Measurements from ENCODE around the gene THRSP.
"Not testable (repeated sequence)": the region's sequence is repeated elsewhere in the genome, so short reads cannot be mapped to it uniquely, and the experiment has no call there.

The THRSP gene

DNA sequence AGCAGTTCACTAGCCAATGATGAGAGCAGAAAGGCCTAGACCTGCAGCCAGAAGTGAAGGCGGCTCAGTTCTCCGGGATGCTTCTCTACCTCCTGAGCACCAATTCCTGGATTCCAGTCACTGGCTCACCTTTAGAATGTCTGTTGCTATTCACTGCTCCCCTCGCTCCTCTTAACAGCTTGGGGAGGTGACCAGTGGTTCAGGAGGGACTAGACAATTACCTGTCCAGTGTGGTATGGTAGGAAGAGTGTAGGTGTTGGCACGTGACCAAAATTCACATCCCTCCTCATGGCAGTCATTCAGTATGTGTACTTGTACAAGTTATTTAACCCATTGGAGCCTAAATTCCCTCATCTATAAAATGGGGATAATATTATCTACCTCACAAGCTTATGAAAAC lies 4.0 kb downstream of the THRSP start:
- no peak for FAIRE-seq

DNA sequence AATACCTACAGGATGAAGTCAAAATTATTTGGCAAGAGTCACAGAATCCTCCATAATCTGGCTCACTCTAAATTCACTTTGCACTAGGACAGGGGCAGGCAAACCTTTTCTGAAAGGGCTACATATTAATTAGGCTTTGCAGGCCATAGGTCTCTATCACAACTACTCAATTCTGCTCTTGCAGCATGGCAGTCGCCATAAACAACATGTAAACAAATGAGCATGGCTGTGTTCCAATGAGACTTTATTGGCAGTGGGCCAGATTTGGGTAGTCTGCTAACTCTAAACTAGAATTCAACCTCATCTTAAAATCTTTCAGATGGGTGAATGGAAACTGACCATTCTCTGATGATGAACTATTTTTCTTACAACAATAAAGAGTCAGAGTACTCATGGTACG lies 5.8 kb downstream of the THRSP start:
- FAIRE-seq: no peak

DNA sequence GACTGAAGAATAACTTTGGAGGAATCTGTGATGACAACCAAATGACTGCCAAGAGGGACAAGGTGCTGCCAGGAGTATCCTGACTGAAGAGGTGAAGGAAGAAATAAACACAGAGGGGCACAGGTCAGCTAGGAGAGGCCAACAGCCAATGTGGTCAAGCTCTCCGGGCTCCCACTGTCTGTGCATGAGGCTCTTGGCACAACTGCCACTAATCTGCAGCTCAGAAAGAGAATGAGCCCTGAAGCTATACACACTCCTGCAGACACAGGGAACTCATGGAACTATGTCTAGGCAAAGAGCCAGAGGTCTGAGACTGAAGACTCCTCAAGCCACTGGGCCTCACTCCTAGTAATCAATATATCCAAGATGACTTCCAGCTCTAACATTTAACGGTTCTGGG lies 7.0 kb downstream of the THRSP start:
- no peak for FAIRE-seq

DNA sequence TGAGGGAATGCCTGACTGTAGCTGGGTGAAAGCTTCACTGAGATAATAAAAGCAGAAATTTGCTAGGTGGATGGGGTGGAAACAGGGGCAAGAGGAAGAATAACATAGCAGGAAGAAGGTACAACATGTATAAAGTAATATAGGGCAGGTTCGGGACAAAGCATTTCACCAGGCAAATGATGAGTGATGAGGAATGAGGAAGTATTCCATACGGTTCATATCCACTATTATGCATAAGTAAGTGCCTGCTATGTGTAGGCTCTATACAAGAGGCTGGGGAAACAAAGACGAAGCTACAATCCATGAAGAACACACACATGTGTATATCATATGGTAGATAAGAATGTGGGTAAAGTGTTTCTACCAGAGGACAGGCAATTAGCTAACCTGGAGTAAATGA lies 8.1 kb downstream of the THRSP start:
- no peak for FAIRE-seq

DNA sequence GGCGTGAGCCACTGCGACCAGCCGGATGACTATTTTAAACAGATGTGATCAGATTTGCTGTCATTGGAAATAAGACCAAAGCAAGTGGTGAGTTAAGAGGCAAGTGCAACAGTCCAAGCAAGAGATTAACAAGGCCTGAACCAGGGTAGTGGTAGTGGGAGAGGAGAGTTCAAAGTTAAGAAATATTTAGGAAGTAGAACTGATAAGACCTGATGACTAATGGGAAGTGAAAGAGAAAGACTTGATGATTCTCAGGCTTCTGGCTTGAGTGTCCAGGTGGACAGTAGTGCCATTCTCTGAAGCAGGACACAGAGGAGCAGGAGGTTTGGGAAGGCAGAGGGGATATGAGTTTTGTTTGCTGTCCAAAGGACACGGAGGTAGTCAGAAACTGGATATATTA lies 8.8 kb downstream of the THRSP start:
- no peak for FAIRE-seq

DNA sequence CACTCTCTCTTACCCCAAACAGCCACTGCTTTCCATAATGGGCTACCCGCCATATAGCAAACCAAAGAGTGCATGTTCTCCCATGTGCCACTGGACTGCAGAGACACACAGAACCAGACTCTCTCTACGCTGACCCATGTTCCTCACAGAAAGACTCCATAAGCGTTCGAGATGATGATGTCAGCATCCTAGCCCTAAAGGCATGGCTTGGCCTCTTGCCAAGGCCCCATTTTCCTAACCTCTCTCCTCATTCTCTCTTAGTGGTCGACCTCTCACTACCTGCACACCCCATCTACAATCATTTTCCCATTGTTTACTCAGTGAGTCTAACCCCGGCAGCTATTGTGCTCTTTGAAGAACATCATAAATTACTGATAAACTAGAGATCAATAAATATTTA lies 11.1 kb downstream of the THRSP start:
- no peak for FAIRE-seq

DNA sequence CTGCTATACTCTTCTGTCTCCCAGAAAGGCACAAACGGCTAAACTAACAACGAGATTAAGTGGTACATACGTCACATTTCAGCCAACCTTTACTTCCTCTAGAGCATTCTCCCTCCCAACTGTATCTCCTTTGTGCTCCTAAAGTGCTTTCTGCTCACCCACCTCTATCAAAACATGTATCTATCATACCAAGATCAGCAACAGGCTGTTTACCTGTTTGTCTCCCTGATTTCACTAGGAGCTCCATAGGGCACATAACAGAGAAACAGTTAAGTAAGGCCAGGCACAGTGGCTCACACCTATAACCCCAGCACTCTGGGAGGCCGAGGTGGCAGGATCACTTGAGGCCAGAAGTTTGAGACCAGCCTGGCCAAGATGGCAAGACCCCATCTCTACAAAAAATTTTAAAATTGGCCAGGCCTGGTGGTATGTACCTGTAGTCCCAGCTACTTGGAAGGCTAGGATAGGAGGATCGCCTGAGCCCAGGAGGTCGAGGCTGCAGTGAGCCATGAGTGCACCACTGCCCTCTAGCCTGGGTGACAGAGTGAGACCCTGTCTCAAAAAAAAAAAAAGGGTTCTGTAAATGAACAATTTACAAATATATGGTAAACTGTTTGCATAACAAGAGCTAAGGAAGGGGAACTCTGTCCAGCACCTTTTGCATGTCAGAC lies 13.2 kb downstream of the THRSP start:
- no peak for FAIRE-seq

DNA sequence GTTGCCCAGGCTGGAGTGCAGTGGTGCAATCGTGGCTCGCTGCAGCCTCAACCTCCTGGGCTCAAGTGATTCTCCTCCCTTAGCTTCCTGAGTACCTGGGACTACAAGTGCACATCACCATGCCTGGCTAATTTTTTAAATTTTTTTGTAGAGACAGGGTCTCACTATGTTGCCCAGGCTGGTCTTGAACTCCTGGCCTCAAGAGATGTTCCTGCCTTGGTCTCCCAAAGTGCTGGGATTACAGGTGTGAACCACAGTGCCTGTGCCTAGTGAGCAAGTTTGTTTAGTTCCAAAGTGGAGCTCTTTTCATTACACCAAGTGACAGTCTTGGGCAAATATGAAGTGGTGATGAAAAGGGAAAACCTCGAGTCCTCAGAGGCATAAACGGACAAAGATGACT lies 13.9 kb downstream of the THRSP start:
- not testable (repeated sequence) for FAIRE-seq

DNA sequence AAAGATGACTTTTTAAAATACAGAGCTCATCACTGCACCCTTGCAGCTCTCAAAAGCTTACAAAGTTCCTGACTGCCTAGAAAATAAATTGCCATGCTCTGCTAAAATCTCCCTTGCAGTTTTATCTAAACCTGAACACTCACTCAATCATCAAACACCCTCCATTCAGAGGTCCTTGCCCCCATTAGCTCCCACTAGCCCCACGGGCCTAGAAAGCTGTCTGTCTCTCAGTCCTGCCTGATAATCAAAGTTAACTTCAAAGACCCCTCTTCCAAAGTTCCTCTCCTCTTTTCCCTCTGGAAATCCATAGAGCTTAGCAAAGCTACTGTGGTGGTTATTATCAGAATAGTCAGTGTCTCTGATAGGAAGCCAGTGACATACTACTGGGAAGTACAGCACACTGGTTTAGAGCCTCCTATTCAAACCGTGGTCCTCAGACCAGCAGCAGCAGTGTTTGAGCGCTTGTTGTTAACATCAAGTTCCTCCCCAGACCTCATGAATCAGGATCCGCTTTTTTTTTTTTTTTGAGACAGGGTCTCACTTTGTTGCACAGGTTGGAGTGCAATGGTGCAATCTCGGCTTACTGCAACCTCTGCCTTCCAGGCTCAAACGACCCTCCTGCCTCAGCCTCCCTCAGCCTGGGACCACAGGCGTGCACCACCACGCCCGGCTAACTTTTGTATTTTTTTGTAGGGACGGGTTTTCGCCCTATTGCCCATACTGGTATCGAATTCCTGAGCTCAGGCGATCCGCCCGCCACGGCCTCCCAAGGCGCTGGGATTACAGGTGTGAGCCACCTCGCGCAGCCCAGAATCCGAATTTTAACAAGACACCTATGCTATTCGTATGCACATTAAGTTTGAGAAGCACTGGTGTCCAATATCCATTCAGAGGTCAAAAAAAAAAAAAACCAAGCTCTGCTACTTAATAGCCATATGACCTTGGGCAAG lies 14.8 kb downstream of the THRSP start:
- no peak for FAIRE-seq

DNA sequence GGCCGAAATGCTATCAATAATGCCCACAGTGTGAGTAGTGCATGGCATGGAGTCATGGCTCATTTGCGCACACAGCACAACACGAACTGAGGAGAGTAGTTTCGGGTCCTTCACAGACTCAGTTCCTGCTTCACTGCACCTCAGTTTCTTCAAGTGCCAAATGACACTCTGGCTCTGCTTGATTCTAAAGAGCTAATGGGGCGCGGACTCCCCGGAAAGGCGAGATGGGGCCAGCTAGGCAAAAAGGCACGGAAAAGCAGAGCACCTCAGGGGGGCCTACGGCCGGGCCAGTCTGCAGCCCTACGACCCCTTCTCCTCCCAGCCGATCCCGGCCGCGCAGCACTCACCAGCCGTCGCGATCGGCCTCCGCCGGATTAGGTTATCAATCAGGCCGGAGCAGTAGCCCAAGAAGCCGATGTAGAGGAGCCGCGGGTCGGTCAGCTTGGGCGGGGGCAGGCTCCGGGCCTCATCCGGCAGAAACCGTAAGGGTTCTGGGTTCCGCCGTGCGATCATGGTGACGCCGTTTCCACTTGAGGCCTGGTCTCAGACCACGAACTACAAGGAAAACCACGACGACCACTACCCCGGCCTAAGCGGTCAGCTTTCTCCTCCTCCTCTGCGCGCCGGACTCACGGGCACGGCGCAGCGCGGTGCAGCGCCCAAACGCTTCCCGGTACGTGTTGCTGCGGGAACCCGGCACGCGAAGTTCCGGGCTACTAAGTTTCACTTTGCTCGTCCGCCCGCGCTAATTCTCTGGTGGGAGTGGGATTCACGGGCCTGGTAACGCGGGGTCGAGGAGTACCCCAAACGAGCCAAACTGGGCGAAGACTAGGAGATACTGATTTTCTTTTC lies 15.8 kb downstream of the THRSP start, which contains the start of gene NDUFC2:
NDUFC2 (minus strand) TSS at position 631 of the 852 bp plus-strand sequence; CDS start at position 513, 118 bp downstream.
- FAIRE-seq: no peak

DNA sequence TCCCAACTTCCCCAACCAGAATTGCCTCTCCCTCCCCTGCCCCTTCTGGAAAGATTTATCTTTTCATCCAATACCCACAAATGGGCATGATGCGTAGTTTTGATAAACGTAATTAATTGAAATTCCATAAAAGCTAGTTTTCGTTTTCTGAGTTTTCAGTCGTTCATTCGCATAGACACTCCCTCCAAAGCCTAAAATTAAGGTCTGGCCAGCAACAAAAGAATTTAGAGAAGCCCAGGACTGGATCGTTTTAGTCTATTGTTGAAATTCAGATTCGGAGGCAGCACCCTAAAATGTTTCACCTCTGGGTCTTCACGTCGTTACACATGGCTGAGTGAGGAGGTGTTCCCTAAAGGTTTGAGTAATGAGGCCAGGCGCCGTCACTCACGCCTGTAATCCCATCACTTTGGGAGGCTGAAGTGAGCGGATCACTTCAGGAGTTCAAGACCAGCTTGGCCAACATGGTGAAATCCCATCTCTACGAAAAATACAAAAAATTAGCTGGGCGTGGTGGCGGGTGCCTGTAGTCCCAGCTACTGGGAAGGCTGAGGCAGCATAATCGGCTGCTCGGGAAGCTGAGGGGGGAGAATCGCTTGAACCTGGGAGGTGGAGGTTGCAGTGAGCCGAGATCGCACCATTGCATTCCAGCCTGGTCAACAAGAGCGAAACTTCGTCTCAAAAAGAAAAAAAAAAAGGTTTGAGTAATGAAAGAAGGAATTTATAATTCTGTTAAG lies 16.6 kb downstream of the THRSP start:
- FAIRE-seq: no peak

DNA sequence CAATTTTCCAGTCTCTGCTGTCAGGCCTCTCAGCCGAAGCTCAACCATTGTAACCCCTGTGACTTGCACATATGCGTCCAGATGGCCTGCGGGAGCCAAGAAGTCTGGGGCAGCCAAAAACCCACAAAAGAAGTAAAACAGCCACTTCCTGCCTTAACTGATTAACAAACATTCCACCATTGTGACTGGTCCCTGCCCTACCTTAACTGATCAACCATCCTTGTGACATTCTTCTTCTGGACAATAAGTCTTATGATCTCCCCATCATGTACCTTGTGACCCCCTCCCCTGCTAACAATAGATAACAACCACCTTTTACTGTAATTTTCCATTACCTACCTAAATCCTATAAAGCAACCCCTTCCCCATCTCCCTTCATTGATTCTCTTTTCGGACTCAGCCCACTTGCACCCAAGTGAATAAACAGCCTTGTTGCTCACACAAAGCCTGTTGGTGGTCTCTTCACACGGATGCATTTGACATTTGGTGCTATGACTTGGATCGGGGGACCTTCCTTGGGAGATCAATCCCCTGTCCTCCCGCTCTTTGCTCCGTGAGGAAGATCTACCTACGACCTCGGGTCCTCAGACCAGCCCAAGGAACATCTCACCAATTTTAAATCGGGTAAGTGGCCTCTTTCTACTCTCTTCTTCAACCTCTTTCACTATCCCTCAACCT lies 17.3 kb downstream of the THRSP start:
- FAIRE-seq: no peak

DNA sequence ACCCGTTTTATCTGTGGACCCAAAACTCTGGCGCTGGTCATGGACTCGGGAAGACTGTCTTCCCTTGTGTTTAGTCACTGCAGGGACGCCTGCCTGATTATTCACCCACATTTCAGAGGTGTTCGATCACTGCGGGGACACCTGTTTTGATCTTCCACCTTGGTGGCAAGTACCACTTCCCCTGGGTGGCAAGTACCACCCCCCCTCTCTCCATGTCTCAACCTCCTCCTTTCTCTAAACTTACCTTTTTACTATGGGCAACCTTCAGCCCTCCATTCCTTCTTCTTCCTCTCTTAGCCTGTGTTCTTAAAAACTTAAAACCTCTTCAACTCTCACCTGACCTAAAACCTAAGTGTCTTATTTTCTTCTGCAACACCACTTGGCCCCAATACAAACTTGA lies 17.9 kb downstream of the THRSP start:
- no peak for FAIRE-seq

DNA sequence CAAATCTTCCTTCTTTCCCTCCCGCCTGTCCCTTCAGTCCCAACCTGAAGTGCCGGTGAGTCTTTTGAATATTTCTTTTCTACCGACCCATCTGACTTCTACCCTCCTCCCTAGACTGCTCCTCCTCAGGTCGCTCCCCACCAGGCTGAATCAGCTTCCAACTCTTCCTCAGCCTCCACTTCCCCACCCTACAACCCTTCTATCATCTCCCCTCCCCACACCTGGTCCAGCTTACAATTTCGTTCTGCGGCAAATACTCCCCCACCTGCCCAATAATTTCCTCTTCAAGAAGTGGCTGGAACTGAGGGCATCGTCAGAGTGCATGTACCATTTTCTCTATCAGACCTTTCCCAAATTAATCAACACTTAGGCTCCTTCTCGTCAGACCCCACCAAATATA lies 18.5 kb downstream of the THRSP start:
- FAIRE-seq: no peak

DNA sequence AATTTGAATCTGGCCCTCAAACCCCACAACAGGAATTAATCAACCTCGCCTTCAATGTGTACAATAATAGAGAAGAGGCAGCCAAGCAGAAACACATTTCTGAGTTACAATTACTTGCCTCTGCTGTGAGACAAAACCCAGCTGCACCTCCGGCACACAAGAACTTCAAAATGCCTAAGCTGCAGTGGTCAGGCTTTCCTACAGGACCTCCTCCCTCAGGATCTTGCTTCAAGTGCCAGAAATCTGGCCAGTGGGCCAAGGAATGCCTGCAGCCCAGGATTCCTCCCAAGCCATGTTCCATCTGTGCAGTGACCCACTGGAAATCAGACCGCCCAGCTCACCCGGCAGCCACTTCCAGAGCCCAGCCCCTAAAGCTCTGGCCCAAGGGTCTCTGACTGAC lies 19.4 kb downstream of the THRSP start:
- FAIRE-seq: no peak

DNA sequence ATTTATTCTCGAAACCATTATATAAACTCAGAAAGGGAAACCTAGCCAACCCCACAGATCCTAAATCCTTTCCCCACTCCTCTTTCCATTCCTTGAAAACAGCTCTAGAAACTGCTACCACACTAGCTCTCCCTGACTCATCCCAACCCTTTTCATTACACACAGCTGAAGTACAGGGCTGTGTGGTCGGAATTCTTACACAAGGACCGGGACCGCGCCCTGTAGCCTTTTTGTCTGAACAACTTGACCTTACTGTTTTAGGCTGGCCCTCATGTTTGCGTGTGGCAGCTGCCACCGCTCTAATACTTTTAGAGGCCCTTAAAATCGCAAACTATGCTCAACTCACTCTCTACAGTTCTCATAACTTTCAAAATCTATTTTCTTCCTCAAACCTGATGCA lies 20.8 kb downstream of the THRSP start:
- FAIRE-seq: not testable (repeated sequence)

DNA sequence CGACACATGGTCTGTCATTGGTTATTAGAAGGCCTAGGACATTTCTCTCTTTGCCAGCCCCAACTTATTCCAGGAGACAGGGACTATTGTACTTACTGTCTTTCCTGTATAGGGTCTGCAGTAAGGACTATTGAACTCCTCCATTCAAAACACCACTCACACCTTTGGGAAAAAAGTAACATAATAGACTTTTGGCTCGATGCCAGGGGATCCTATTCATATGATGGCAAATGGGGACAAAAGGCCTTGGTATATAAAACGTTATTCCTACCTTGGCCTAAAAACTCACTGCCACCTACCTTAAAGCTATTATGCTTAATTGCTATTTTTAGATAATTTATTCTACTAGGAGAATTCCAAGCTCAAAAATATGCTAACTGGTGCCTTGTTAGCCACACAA lies 22.3 kb downstream of the THRSP start:
- no peak for FAIRE-seq

DNA sequence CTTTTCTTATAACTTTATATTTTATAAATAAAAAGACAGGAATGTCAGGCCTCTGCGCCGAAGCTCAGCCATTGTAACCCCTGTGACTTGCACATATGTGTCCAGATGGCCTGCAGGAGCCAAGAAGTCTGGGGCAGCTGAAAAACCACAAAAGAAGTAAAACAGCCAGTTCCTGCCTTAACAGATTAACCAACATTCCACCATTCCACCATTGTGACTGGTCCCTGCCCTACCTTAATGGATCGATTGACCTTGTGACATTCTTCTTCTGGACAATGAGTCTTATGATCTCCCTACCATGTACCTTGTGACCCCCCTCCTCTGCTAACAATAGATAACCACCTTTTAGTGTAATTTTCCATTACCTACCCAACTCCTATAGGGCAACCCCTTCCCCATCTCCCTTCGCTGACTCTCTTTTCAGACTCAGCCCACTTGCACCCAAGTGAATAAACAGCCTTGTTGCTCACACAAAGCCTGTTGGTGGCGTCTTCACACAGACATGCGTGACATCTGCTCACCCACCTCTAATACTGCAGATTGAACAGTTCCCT lies 22.9 kb downstream of the THRSP start:
- not testable (repeated sequence) for FAIRE-seq

DNA sequence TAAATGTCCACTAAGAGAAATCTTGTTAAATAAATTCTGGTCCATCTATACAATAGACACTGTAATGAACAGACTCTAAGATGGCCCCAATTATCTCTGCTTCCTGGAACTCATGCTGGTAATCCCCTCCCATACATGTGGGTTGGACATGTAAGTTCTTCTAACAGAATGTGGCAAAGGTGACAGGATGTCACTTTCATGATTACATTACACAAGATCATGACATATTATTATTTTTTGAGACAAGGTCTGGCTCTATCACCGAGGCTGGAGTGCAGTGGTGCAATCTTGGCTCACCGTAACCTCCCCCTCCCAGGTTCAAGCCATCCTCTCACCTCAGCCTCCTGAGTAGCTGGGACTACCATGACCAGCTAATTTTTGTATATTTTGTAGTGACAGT lies 30.6 kb downstream of the THRSP start:
- no peak for FAIRE-seq

DNA sequence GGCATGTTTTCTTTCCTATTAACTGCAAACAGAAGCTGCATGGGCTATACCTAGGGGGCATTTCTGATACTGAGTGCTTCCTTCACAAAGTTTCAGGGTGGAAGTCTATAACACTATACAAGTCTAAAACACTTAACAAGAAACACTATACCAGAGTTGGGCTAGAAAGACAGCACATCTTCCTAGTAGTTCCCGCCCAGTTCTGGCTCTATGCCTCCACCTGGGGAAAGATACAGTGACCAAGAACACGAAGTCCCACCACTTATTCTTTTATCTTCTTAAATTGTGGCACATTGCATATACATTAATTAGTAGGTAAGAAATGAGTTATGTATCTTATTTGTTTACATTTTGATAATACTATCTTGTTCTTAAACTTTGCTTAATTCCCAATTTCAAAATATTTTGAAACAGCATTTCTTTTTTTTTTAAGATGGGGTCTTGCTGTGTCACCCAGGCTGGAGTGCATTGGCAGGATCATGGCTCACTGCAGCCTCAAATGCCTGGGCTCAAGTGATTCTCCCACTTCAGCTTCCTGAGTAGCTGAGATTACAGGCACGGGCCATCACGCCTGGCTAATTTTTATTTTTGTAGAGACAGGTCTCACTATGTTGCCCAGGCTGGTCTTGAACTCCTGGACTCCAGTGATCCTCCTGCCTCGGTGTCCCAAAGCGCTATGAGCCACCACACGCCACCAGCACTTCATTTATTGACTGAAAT lies 34.2 kb downstream of the THRSP start:
- no peak for FAIRE-seq

DNA sequence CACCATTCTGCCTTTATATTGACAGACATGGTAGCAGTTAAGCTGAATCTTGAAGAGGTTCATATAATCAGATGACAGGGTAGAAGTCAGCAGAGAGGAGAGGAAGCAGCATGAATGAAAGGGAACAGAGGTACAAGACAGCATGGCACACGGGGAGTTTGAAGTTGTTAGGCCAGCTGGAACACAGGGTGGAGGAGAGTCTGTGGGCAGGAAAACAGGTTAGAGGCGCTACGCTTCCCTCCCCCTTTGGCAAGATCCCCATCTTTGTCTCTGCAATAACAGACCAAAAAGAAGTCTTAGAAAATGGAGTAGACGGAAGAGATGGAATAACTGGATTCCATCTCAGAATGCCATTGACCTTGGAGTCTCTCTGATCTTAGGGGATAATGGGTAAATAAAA lies 36.0 kb downstream of the THRSP start:
- FAIRE-seq: no peak
